Activated B cell treated with CpG ODN at 0.5 μM for 24 hours (primary cell): ENCODE results near the gene KRT31. TPM values are rescaled to one million over a fixed set of nuclear protein-coding genes. Genes with fewer than 3 reads are reported as not detected.

Experiments used
- ATAC-seq: fragments of 200-7000 bp; cut with Tn5 transposase; one replicate; pipeline ENCODE4 v1.10.0; 2021; ENCODE audit warnings: low read depth, mild to moderate bottlenecking, moderate library complexity
- CTCF ChIA-PET: fragments of 350-600 bp; sonication (Branson Sonifier 250); formaldehyde crosslinking; loops from one replicate; lab custom pipeline; 2021; ENCODE audit warnings: antibody characterized with exemption; lab: Charles Lee
- POLR2A ChIA-PET: fragments of 350-600 bp; sonication (Branson Sonifier 250); formaldehyde crosslinking; loops from one replicate; lab custom pipeline; 2021; ENCODE audit warnings: antibody characterized with exemption; lab: Charles Lee
- DNase-seq: peaks from one replicate; pipeline ENCODE4 v3.0.0; 2022
- H3K27ac Mint-ChIP-seq: one replicate; pipeline ENCODE4 v1.8.0; 2020; ENCODE audit warnings: mixed read lengths
- H3K27me3 Mint-ChIP-seq: one replicate; pipeline ENCODE4 v1.8.0; 2021; ENCODE audit warnings: mixed read lengths
- H3K36me3 Mint-ChIP-seq: one replicate; pipeline ENCODE4 v1.8.0; 2021; ENCODE audit warnings: low read depth, mixed read lengths
- H3K4me1 Mint-ChIP-seq: one replicate; pipeline ENCODE4 v1.8.0; 2021; ENCODE audit warnings: mixed read lengths
- H3K4me3 Mint-ChIP-seq: one replicate; pipeline ENCODE4 v1.8.0; 2020; ENCODE audit warnings: mild to moderate bottlenecking, mixed read lengths
- H3K9me3 Mint-ChIP-seq: one replicate; pipeline ENCODE4 v1.8.0; 2020; ENCODE audit warnings: mixed read lengths
- intact Hi-C: fragments of 100-400 bp; cut with micrococcal nuclease; formaldehyde crosslinking; loops from one replicate; pipeline ENCODE4 v1.15.1; 2024
- total RNA-seq: library from RNA; stranded (reverse); gene quantifications from 2 replicates; pipeline ENCODE4 v1.2.3, GENCODE V29; 2022
- TF ChIP-seq, protein P1 (sequence below): fragments of 200-600 bp; IDR thresholded peaks from one replicate; pipeline ENCODE4 v1.8.0; 2022; ENCODE audit warnings: antibody characterized with exemption, mild to moderate bottlenecking

The KRT31 gene
- total RNA-seq, 1 donor from 2014 or later, result not detected

DNA sequence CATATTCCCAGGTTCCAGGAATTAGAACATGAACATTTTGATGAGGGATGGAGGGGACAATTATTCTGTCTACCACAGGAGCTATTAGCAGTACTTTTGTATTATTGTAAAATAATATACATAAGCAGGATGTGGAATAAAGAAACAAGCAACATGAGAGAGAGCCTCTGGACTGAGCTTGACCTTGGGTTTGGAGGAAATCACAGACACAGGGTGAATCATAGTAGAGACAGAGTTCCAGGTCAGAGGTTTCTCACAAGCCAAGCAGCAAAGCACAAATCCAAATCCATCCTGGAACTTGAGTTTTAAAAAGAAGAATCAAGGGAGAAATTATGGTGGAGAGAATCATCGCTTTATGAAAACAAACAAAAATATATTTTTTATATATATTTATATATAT is 5.1 kb downstream of the KRT31 start:
- Mint-ChIP-seq H3K27me3 (peaks cover 52% of the 10 kb centered on the region), H3K4me1 (no peaks in the 10 kb centered on the region), H3K27ac (no peak overlapping the region), H3K36me3 (no peaks in the 10 kb centered on the region), H3K9me3 (peaks cover 9% of the 10 kb centered on the region), H3K4me3 (no peak overlapping the region)
- ChIA-PET CTCF (no interaction called here), POLR2A (no interaction called here)
- ATAC-seq (no peak), DNase-seq (no peak)
- intact Hi-C loops, result no loop called here
- TF ChIP-seq, protein P1, sequence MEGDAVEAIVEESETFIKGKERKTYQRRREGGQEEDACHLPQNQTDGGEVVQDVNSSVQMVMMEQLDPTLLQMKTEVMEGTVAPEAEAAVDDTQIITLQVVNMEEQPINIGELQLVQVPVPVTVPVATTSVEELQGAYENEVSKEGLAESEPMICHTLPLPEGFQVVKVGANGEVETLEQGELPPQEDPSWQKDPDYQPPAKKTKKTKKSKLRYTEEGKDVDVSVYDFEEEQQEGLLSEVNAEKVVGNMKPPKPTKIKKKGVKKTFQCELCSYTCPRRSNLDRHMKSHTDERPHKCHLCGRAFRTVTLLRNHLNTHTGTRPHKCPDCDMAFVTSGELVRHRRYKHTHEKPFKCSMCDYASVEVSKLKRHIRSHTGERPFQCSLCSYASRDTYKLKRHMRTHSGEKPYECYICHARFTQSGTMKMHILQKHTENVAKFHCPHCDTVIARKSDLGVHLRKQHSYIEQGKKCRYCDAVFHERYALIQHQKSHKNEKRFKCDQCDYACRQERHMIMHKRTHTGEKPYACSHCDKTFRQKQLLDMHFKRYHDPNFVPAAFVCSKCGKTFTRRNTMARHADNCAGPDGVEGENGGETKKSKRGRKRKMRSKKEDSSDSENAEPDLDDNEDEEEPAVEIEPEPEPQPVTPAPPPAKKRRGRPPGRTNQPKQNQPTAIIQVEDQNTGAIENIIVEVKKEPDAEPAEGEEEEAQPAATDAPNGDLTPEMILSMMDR, result no peak

DNA sequence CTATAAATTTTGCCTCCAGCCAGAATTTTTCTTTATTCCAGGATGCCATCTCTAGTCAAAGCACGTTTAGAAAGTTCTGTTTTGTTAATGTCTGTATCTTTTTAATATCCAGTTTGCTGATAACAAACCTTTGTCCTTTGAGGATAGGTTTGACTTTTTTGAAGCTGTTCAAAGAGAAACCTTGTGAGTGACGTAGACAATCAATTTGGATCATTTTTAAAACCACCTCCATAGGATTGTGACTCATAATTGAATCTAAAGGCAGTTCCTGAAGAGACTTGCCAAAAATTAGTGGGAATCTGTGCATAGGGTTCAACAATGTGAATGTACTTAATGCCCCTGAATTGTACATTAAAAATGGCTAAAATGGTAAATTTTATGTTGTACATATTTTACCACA is 5.9 kb downstream of the KRT31 start:
- DNase-seq (no peak), ATAC-seq (no peak)
- H3K4me1 Mint-ChIP-seq, result no peaks in the 10 kb centered on the region
- peaks cover 12% of the 10 kb centered on the region for H3K9me3 Mint-ChIP-seq
- no peaks in the 10 kb centered on the region for H3K36me3 Mint-ChIP-seq
- H3K27me3 Mint-ChIP-seq, result peaks cover 52% of the 10 kb centered on the region
- no peak overlapping the region for H3K4me3 Mint-ChIP-seq
- no peak overlapping the region for H3K27ac Mint-ChIP-seq
- intact Hi-C loops, result no loop called here
- TF ChIP-seq, protein P1, result no peak
- ChIA-PET CTCF (interaction anchor here (1.0 kb wide), 1 partner anchor 13 kb away, joined by 3 read pairs; no protein-coding TSS in a partner anchor), POLR2A (no interaction called here)

GRCh38 chr17:41390411-41390938 is 6.9 kb downstream of the KRT31 start:
- H3K27ac Mint-ChIP-seq, result no peak overlapping the region
- no peaks in the 10 kb centered on the region for H3K4me1 Mint-ChIP-seq
- DNase-seq (no peak), ATAC-seq (no peak)
- no peak overlapping the region for H3K4me3 Mint-ChIP-seq
- peaks cover 16% of the 10 kb centered on the region for H3K9me3 Mint-ChIP-seq
- CTCF ChIA-PET, result no interaction called here
- TF ChIP-seq, protein P1, result no peak
- POLR2A ChIA-PET, result no interaction called here
- intact Hi-C loops, result no loop called here
- peaks cover 48% of the 10 kb centered on the region for H3K27me3 Mint-ChIP-seq
- H3K36me3 Mint-ChIP-seq, result no peaks in the 10 kb centered on the region

DNA sequence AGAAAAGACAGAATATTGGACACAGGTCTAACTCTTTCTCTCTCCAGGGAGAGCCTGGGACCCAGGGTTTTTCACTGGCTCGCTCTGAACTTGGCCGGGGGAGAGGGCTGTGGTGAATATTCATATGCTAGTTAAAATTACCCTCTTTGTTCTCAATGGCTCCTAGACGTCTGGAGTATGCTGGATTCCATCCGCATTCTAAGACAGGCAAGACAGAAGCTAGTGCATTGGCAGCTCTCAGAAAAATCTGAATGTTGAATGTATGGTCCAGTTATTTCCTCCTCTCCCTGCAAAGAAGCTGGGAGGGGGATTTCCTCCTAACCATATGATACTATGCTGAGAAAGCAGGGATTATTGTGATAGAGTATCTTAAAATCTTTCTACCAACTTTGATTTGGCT is 9.7 kb downstream of the KRT31 start:
- TF ChIP-seq, protein P1, result no peak
- intact Hi-C loops, result no loop called here
- Mint-ChIP-seq H3K4me1 (no peaks in the 10 kb centered on the region), H3K27me3 (peaks cover 37% of the 10 kb centered on the region), H3K4me3 (no peak overlapping the region), H3K9me3 (peaks cover 19% of the 10 kb centered on the region), H3K36me3 (no peaks in the 10 kb centered on the region), H3K27ac (no peak overlapping the region)
- DNase-seq (no peak), ATAC-seq (no peak)
- ChIA-PET CTCF (no interaction called here), POLR2A (no interaction called here)

DNA sequence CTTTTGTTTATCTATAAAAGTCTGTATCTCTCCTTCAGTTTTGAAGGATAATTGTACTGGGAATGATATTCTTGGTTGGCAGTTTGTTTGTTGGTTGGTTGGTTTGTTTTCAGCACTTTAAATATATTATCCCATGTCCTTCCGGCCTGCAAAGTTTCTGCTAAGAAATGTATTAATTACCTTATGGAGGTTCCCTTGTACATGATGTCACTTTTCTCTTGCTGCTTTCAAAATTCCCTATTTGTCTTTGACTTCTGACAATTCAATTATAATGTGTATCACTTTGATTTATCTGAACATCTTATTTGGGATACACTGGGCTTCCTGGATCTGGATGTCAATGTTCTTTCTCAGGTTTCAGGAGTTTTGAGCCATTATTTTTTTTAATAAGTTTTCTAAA is 11.2 kb downstream of the KRT31 start:
- TF ChIP-seq, protein P1, result no peak
- ATAC-seq, result no peak
- Mint-ChIP-seq H3K27me3 (peaks cover 28% of the 10 kb centered on the region), H3K4me1 (no peaks in the 10 kb centered on the region), H3K9me3 (peaks cover 19% of the 10 kb centered on the region), H3K4me3 (no peak overlapping the region), H3K27ac (no peak overlapping the region), H3K36me3 (no peaks in the 10 kb centered on the region)
- POLR2A ChIA-PET, result no interaction called here
- intact Hi-C loops, result no loop called here
- no peak for DNase-seq
- CTCF ChIA-PET, result no interaction called here
